Measurements from ENCODE around the gene COL20A1.

The COL20A1 gene

DNA sequence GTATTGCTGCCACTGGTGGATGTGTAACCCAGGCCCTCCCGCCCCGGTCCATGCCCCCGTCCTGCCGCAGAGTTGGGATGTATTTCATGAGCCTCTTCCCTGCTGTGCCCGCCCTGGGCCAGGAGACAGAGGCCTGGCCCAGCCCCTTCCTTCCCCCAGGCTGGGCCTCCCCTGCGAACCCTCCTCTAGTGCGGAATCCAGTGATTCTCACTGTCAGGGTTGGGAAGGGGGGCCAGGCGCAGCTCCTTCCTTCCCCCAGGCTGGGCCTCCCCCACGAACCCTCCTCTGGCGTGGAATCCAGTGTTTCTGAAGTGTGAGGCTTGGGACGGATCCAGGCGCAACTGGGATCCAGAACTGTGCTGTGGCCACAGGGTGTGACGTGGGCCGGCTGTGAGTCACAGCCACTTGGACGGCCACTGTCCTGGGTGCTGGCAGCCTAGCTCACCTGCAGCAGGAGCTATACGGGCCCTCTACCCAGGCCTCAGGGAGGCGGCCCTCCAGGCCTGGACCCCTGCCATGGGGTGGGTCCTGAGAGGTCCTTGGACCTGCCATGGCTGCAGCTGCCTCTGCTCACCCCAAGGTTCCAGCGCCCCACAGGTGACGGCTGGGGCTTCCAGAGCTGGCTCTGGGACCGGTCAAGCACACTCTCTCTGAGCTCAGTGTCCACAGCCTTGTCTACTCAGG is 28.3 kb downstream of the COL20A1 start:
- DNase-seq (ENCODE audit: low read depth): peak; percentile 30
- no peak overlapping the region for H3K4me3 ChIP-seq (ENCODE audit: control insufficient read depth, low read depth, low read length)
- TF ChIP-seq, protein P1, sequence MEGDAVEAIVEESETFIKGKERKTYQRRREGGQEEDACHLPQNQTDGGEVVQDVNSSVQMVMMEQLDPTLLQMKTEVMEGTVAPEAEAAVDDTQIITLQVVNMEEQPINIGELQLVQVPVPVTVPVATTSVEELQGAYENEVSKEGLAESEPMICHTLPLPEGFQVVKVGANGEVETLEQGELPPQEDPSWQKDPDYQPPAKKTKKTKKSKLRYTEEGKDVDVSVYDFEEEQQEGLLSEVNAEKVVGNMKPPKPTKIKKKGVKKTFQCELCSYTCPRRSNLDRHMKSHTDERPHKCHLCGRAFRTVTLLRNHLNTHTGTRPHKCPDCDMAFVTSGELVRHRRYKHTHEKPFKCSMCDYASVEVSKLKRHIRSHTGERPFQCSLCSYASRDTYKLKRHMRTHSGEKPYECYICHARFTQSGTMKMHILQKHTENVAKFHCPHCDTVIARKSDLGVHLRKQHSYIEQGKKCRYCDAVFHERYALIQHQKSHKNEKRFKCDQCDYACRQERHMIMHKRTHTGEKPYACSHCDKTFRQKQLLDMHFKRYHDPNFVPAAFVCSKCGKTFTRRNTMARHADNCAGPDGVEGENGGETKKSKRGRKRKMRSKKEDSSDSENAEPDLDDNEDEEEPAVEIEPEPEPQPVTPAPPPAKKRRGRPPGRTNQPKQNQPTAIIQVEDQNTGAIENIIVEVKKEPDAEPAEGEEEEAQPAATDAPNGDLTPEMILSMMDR (conservative IDR thresholded peaks at IDR 0.05; ENCODE audit: control insufficient read depth, insufficient read depth, low read depth, low read length): no peak

DNA sequence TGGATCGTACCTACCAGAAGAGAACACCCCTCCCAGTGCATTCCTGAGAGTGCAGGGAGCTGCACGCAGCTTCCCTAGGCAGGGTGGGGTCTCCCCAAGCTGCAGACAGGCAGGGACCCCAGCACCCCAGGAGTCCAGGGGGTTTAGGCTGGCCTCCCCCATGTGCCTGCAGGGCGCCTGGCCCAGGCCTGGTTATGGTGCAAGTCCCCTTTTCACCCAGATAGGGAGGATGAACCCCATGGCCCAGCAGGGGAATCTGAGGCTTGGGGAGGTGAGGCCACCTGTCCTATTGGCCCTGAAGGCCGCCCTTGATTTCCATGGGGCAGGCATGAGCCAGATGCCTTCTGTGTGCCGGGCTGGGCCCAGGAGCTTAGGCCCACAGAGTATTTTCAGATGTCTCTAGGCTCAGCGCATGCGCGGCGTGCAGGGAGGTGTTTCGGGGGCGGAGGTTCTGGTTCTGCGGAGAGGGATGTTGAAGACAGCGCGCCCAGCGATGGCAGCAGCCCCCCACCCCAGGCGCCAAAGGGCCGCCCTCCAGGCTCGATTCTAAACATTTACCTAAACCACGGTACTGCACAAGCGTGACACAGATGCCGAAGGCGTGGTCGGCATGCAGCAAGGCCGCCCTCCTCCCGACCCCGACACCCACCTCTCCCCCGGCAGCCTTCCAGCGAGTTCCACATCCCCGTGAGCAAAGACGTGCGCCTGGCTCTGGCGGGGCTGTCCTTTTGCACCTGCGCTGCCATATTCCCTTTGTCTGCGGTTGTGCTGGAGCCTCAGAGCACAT is 29.4 kb downstream of the COL20A1 start:
- no peak for DNase-seq (ENCODE audit: low read depth)
- H3K4me3 ChIP-seq (ENCODE audit: control insufficient read depth, low read depth, low read length): no peak overlapping the region
- TF ChIP-seq, protein P1 (conservative IDR thresholded peaks at IDR 0.05; ENCODE audit: control insufficient read depth, insufficient read depth, low read depth, low read length): no peak

DNA sequence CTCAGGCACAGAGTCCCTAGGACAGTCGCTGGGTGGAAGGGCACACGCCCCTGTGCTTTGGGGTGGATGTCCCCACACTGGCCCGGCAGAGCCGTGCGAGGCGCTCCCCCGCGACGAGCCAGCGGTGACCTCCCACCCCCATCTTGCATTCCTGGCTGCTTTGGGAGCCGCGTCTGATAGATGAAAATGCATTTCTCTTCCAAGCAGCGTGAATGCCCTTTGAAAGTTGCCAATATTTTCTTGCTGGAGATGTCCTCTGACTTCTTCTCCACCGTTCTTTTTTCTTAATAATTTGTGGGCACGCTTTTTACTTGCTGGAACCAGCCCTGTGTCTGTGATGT is 29.9 kb downstream of the COL20A1 start:
- H3K4me3 ChIP-seq (ENCODE audit: control insufficient read depth, low read depth, low read length): no peak overlapping the region
- no peak for DNase-seq (ENCODE audit: low read depth)
- TF ChIP-seq, protein P1 (conservative IDR thresholded peaks at IDR 0.05; ENCODE audit: control insufficient read depth, insufficient read depth, low read depth, low read length): no peak

DNA sequence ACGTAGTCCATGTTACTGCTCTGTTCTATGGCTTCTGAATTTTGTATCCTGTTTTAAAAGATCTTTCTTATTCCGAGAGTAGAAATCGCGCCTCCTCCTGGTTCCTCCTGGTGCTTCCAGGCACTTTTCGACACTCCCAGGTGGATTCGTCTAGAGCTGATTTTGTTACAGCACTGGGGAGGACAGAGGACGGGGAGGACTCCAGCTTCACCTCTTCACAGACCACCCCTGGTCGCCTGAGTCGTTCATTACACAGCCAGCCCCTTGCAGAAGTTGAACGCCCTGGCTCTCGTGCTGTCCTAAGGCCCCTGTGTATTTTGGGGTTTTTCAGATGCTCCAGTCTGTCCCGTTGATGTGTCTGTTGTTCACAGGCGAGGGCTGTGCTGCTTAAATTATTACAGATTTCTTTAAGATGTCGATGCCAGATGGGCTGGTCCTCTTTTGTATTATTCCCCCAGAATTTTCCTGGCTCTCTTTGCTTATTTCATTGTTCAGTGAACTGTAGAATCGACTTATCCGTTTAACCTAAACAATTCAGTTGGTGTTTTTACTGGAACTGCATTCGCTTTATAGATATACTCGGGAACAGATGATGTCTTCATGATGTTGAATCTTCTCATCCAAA is 30.5 kb downstream of the COL20A1 start:
- no peak overlapping the region for H3K4me3 ChIP-seq (ENCODE audit: control insufficient read depth, low read depth, low read length)
- no peak for DNase-seq (ENCODE audit: low read depth)
- TF ChIP-seq, protein P1 (conservative IDR thresholded peaks at IDR 0.05; ENCODE audit: control insufficient read depth, insufficient read depth, low read depth, low read length): peak; percentile 24

DNA sequence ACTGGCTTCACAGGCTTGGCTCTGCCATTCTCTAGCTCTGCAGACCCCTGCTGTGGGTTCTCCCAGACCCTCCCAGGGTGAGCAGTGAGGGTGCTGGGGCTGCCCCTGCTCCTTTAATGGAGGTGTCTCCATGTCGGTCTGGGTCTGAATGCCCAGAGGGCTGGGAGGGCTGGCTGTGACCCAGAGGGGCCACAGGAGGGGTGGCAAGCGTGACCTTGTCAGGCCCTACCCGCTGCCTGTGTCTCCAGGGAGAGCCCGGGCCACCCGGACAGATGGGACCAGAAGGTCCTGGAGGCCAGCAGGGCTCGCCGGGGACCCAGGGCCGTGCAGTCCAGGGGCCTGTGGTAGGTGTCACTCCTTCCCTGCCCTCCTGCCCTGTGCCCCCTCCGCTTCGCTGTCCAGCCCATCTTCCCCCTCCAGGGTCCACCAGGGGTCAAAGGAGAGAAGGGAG is 32.1 kb downstream of the COL20A1 start:
- no peak for DNase-seq (ENCODE audit: low read depth)
- no peak overlapping the region for H3K4me3 ChIP-seq (ENCODE audit: control insufficient read depth, low read depth, low read length)
- TF ChIP-seq, protein P1 (conservative IDR thresholded peaks at IDR 0.05; ENCODE audit: control insufficient read depth, insufficient read depth, low read depth, low read length): no peak

DNA sequence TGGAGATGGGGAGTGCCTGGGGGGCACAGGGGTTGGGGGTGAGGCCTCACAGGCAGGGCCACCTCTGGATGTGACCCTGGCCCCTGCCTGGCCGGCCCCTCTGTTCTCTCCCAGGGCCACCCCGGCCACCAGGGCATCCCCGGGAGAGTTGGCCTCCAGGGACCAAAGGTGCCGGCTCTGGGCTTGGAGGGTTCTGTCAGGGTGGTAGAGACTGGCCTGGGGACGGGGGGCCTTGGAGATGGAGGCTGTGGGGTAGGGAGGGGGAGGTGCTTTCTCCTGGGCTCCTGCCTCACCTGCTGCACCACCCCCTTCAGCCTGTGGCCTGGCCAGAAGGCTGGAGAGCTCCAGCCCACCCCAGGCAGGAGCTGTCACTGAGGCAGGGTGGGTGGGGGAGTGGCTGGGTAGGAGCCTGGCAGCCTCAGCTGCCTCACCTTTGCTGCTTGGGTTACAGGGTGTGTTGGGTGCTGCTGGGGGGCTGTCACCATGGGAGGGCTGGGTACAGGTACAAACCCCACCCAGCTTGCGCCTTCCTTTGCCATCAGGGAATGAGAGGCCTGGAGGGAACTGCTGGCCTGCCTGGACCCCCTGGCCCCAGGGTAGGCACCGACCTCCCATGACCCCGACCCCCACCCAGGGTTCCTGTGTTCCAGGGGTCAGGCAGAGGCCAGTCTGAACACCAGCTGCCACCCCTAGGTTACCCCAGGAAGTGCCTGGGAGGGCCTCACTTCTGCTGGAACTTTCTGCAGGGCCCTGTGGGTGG is 32.7 kb downstream of the COL20A1 start:
- no peak overlapping the region for H3K4me3 ChIP-seq (ENCODE audit: control insufficient read depth, low read depth, low read length)
- DNase-seq (ENCODE audit: low read depth): no peak
- TF ChIP-seq, protein P1 (conservative IDR thresholded peaks at IDR 0.05; ENCODE audit: control insufficient read depth, insufficient read depth, low read depth, low read length): no peak
